Breast epithelium (tissue), 3 donors: ENCODE measurements around the gene GABRA4.

Source experiments
- POLR2A ChIP-seq: fragments of 450-650 bp; IDR thresholded peaks from one replicate; pipeline ENCODE4 v1.6.1; 2016; ENCODE audit warnings: antibody characterized with exemption, mild to moderate bottlenecking, moderate library complexity
- TF ChIP-seq, protein P1 (sequence below), 3 donors: fragments of 450-650 bp; IDR thresholded peaks; one replicate each; pipeline ENCODE4 v1.5.1; 2016 to 2017; ENCODE audit warnings: antibody characterized with exemption in 3 of 3, mild to moderate bottlenecking in 3 of 3, moderate library complexity in 3 of 3

DNA sequence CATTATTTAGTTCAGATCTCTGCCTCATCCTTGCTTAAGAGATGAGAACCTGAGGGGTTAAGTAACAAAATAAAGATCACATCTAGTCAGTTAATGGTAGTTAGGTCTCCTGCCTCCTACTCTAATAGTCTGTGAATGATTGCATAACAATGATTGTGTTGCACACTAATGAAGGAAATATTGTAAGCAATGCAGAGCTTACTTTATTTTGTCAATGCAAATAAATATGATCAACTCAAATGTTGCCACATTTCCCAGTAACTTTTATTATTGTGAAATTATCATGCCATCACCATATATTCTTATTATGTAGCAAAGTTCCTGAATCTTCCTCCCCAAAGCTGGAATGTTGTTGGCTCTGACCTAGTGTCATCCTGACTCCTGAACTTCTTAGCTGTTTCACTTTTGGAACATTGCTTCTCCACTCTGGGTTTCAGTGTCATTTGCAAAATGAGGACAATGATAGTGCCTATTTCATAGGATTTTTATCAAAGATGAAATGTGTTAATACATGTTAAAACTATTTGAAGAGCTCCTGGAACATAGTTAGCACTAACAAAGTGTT, 17.0 kb upstream of the GABRA4 start:
- TF ChIP-seq POLR2A = no peak
- TF ChIP-seq, protein P1, sequence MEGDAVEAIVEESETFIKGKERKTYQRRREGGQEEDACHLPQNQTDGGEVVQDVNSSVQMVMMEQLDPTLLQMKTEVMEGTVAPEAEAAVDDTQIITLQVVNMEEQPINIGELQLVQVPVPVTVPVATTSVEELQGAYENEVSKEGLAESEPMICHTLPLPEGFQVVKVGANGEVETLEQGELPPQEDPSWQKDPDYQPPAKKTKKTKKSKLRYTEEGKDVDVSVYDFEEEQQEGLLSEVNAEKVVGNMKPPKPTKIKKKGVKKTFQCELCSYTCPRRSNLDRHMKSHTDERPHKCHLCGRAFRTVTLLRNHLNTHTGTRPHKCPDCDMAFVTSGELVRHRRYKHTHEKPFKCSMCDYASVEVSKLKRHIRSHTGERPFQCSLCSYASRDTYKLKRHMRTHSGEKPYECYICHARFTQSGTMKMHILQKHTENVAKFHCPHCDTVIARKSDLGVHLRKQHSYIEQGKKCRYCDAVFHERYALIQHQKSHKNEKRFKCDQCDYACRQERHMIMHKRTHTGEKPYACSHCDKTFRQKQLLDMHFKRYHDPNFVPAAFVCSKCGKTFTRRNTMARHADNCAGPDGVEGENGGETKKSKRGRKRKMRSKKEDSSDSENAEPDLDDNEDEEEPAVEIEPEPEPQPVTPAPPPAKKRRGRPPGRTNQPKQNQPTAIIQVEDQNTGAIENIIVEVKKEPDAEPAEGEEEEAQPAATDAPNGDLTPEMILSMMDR (IDR thresholded peaks at IDR 0.05) = no peak
